Skeletal muscle satellite cell (primary cell): ENCODE results near the gene ACSS3. TPM values are rescaled to one million over a fixed set of nuclear protein-coding genes. Genes with fewer than 3 reads are reported as not detected.
"Not testable (repeated sequence)": the region's sequence is repeated elsewhere in the genome, so short reads cannot be mapped to it uniquely, and the experiment has no call there.

Source experiments
- H3K27me3 ChIP-seq: 2 replicates; pipeline ENCODE4 v1.7.0; 2013; ENCODE audit warnings: low read length; ENCODE audit not compliant: control insufficient read depth, insufficient read depth
- H3K36me3 ChIP-seq: 2 replicates; pipeline ENCODE4 v1.7.0; 2013; ENCODE audit warnings: mild to moderate bottlenecking, control low read depth, low read length; ENCODE audit not compliant: insufficient read depth
- H3K4me1 ChIP-seq: 2 replicates; pipeline ENCODE4 v1.7.0; 2013; ENCODE audit warnings: low read length; ENCODE audit not compliant: control insufficient read depth, insufficient read depth
- H3K4me2 ChIP-seq: 2 replicates; pipeline ENCODE4 v1.7.0; 2013; ENCODE audit warnings: mild to moderate bottlenecking, low read length
- H3K4me3 ChIP-seq: 2 replicates; pipeline ENCODE4 v1.7.0; 2013; ENCODE audit warnings: low read length
- H3K9ac ChIP-seq: 2 replicates; pipeline ENCODE4 v1.7.0; 2013; ENCODE audit warnings: mild to moderate bottlenecking, low read depth, low read length, moderate library complexity
- H3K9me3 ChIP-seq: replicated peaks from 2 replicates; pipeline ENCODE4 v1.7.0; 2013; ENCODE audit warnings: mild to moderate bottlenecking, control low read depth, low read length
- total RNA-seq: library from RNA; depleted of rRNA; stranded (reverse); fragments of >200 nt; gene quantifications from 2 replicates; pipeline ENCODE4 v1.2.3, GENCODE V29; 2012; rRNA removed

The ACSS3 gene
- 5.8 and 6.1 TPM in 2 replicates for total RNA-seq

- H3K4me1 ChIP-seq, result peaks cover 28% of the 10 kb centered on the region
- H3K9me3 ChIP-seq, result no peaks in the 10 kb centered on the region
- H3K27me3 ChIP-seq, result no peaks in the 10 kb centered on the region
- peak within 1 kb of the TSS; percentile 89 for H3K4me2 ChIP-seq
- H3K9ac ChIP-seq, result peak within 1 kb of the TSS; percentile 68
- peak within 1 kb of the TSS; percentile 71 for H3K4me3 ChIP-seq
- H3K36me3 ChIP-seq, result no peaks in the 10 kb centered on the region
Measured at GRCh38 chr12:81077686-81078441, at the start of gene ACSS3. TSS of gene ACSS3 (plus strand) at chr12:81078079. CDS start at chr12:81078121, 42 bp downstream.

- Histone ChIP-seq H3K4me1 (no peaks in the 10 kb centered on the region), H3K27me3 (no peaks in the 10 kb centered on the region), H3K9me3 (no peaks in the 10 kb centered on the region), H3K4me3 (no peak overlapping the region), H3K4me2 (no peak overlapping the region), H3K9ac (no peak overlapping the region), H3K36me3 (no peaks in the 10 kb centered on the region)
Measured at GRCh38 chr12:81034926-81035325, 43.0 kb upstream of the ACSS3 start.

GRCh38 chr12:81039231-81039630 is 38.6 kb upstream of the ACSS3 start:
- Histone ChIP-seq H3K27me3 (no peaks in the 10 kb centered on the region), H3K4me1 (no peaks in the 10 kb centered on the region), H3K4me3 (no peak overlapping the region), H3K4me2 (no peak overlapping the region), H3K9me3 (no peaks in the 10 kb centered on the region), H3K36me3 (no peaks in the 10 kb centered on the region), H3K9ac (no peak overlapping the region)

- Histone ChIP-seq H3K9me3 (no peaks in the 10 kb centered on the region), H3K4me1 (no peaks in the 10 kb centered on the region), H3K4me2 (no peak overlapping the region), H3K27me3 (no peaks in the 10 kb centered on the region), H3K4me3 (no peak overlapping the region), H3K36me3 (no peaks in the 10 kb centered on the region), H3K9ac (no peak overlapping the region)
Measured at GRCh38 chr12:81043979-81044740, 33.7 kb upstream of the ACSS3 start.

- H3K27me3 ChIP-seq, H3K4me1 ChIP-seq, H3K4me3 ChIP-seq, H3K36me3 ChIP-seq, H3K9me3 ChIP-seq, H3K4me2 ChIP-seq, H3K9ac ChIP-seq: not testable (repeated sequence)
Measured at GRCh38 chr12:81064971-81065370, 12.9 kb upstream of the ACSS3 start.

GRCh38 chr12:81070846-81071245 is 7.0 kb upstream of the ACSS3 start:
- H3K9me3 ChIP-seq, result no peaks in the 10 kb centered on the region
- H3K36me3 ChIP-seq, result no peaks in the 10 kb centered on the region
- H3K9ac ChIP-seq, result no peak overlapping the region
- no peak overlapping the region for H3K4me2 ChIP-seq
- no peaks in the 10 kb centered on the region for H3K27me3 ChIP-seq
- no peaks in the 10 kb centered on the region for H3K4me1 ChIP-seq
- H3K4me3 ChIP-seq, result no peak overlapping the region

GRCh38 chr12:81075539-81075938 is 2.3 kb upstream of the ACSS3 start:
- Histone ChIP-seq H3K36me3 (no peaks in the 10 kb centered on the region), H3K27me3 (no peaks in the 10 kb centered on the region), H3K9me3 (no peaks in the 10 kb centered on the region), H3K4me3 (no peak overlapping the region), H3K4me2 (no peak overlapping the region), H3K9ac (no peak overlapping the region), H3K4me1 (peaks cover 24% of the 10 kb centered on the region)

- Histone ChIP-seq H3K36me3 (no peaks in the 10 kb centered on the region), H3K9ac (peak overlapping the region; percentile 68), H3K27me3 (no peaks in the 10 kb centered on the region), H3K4me3 (peak overlapping the region; percentile 71), H3K9me3 (no peaks in the 10 kb centered on the region), H3K4me2 (peak overlapping the region; percentile 89), H3K4me1 (peaks cover 28% of the 10 kb centered on the region)
Measured at GRCh38 chr12:81077329-81077685, 572 bp upstream of the ACSS3 start.

GRCh38 chr12:81078469-81079196 is 754 bp downstream of the ACSS3 start:
- H3K9me3 ChIP-seq, result no peaks in the 10 kb centered on the region
- no peaks in the 10 kb centered on the region for H3K36me3 ChIP-seq
- H3K27me3 ChIP-seq, result no peaks in the 10 kb centered on the region
- peak overlapping the region; percentile 89 for H3K4me2 ChIP-seq
- peaks cover 28% of the 10 kb centered on the region for H3K4me1 ChIP-seq
- peak overlapping the region; percentile 71 for H3K4me3 ChIP-seq
- H3K9ac ChIP-seq, result peak overlapping the region; percentile 68

GRCh38 chr12:81079280-81080076 is 1.6 kb downstream of the ACSS3 start:
- Histone ChIP-seq H3K4me1 (peaks cover 28% of the 10 kb centered on the region), H3K9me3 (no peaks in the 10 kb centered on the region), H3K4me3 (no peak overlapping the region), H3K4me2 (peak overlapping the region; percentile 89), H3K36me3 (no peaks in the 10 kb centered on the region), H3K9ac (no peak overlapping the region), H3K27me3 (no peaks in the 10 kb centered on the region)
